GM21390 (cell line): Measurements from ENCODE around the gene SPTLC3.
A peak's percentile ranks its signal among the peaks of the same experiment; 100 is the strongest.

ENCODE experiments used
- ATAC-seq: cut with Tn5 transposase; IDR thresholded peaks from one replicate; pipeline ENCODE4 v1.9.1; 2021; ENCODE audit not compliant: unreplicated experiment

SPTLC3 gene

DNA sequence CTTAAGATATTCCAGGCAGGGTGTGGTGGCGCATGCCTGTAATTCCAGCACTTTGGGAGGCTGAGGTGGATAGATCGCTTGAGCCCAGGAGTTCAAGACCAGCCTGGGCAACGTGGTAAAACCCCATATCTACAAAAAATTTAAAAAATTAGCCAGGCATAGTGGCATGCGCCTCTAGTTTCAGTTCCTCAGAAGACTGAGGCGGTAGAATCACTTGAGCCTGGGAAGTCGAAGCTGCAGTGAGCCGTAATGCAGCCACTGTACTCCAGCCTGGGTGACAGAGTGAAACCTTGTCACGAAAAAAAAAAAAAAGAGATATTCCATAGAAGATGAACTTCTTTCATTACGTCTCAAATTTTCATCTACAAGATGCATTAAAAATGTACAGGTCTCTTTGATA is 165.6 kb downstream of the SPTLC3 start:
- ATAC-seq = peak; percentile 65

- no peak for ATAC-seq
These were observed 172.5 kb downstream of the SPTLC3 start for GRCh38 chr20:13180986-13181889.

DNA sequence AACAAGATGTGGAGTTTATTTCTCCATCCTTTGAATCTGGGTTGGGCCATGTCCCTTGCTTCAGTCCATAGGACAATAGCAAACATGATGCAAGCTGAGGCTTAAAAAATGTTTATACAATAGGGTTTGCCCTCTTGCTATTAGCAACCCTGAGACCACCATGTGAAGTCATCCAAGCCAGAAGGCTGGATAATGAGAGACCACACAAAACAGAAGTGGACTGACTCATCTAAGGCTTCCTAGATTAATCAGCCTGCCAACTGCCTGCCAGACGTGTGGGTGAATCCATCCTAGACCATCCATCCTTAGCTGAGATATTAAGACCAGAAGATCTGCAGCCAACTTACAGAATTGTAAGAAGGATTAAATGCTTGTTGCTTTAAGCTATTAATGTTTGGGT is 174.2 kb downstream of the SPTLC3 start:
- no peak for ATAC-seq

DNA sequence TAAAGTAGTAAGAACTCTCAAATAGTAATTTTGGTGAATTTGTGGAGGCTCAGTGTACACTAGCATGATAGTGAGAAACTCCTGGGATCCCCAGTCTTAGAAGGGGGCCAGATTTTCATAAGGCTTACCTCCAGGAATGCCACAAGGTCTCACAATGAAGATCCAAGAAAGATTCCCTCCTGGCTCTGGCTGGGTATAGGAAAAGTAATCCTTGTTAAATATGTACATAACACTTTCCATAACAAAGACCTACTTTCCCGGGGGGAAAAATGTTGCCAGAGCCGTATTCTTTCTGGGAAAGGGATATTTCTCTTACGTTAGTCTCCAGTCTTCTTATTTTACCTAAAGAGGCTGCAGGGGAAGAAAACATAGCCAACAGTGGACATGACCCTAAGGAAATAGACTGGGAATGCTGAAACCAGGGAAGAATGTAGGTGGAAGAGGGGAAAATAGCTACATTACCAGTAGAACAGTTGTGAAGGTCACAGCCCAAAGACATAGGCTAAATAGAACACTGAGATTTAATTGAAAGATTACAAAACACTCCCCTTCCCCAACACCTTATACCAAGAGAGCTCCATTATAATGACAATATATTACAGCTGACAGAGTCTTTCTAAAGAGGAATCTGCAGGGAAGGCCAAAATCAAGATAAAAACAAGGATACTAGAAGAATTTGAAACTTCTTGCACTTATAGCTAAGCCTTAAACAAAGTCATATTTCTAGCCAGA is 177.4 kb downstream of the SPTLC3 start:
- ATAC-seq = no peak

DNA sequence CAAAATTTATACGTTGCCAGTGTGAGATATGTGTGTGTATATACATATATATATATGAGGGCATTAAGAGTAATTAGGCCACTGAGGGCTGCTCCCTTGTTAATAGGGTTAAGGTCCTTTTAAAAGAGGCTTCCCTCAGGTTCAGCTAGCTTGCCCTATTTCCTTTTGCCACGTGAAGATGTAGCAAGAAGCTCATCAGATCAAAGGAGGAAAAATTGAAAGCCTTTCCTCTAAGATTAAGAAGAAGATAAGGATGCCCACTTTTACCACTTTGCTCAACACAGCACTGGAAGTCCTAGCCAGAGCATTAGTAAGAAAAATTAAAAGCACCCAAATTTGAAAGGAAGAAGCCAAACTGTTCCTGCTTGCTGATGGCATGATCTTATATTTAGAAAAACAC is 179.1 kb downstream of the SPTLC3 start:
- ATAC-seq = no peak

DNA sequence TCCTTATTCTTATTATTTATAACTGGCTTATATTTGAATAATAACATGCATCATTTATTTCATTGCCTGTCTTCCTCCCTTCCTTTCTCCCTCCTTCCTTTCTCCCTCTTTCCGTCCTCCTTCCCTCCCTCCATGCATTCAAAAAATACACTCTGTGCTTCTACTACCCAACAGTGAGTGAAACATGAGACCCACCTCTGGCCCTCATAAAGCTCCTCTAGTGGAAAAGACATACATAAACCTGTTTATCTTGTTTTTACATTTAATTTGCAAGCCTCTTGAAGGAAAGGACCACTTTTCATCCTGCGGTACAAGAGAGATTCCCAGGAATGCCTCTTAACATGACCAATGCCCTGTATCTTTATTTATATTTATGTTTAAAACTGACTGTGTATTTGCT is 190.5 kb downstream of the SPTLC3 start:
- ATAC-seq = no peak

GRCh38 chr20:13200767-13201500 is 192.2 kb downstream of the SPTLC3 start:
- ATAC-seq = no peak

- ATAC-seq = no peak
These were observed 193.8 kb downstream of the SPTLC3 start for GRCh38 chr20:13202565-13202964.

DNA sequence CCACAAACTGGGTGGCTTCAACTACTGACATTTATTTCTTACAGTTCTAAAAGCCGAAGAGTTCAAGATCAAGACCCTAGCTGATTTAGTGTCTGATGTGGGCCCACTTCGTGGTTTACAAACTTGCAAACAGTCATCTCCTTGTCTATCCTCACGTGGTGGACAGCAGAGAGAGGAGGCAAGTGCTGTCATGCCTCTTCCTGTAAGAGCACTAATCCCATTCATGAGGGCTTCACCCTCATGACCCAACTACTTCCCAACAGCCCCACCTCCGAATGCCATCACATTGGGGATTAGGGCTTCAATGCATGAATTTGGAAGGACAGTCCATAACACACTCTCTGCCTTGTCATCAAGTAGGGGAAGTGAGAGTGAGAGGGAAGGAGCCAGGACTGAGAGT is 196.7 kb downstream of the SPTLC3 start:
- ATAC-seq = no peak

GRCh38 chr20:13205848-13206434 is 197.2 kb downstream of the SPTLC3 start:
- no peak for ATAC-seq

DNA sequence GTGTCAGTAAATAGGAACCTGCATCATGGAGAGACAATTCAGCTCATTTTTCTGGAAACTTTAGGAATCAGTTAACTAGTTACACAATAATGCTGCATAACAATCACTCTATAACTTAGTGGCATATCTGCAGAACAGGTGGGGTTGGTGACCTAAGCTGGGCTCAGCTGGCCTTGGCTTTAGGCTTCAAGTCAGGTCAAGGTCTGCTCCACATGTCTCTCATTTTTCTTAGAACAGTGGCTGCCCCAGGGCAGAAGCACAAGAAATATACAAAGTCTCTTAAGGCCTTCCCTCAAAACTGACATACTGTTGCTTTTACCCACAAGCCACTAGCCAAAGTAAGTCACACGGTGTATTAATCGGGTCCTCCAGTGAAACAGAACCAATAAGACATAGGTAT is 198.2 kb downstream of the SPTLC3 start:
- ATAC-seq = no peak

- no peak for ATAC-seq
These were observed 203.3 kb downstream of the SPTLC3 start for GRCh38 chr20:13211956-13212618.

DNA sequence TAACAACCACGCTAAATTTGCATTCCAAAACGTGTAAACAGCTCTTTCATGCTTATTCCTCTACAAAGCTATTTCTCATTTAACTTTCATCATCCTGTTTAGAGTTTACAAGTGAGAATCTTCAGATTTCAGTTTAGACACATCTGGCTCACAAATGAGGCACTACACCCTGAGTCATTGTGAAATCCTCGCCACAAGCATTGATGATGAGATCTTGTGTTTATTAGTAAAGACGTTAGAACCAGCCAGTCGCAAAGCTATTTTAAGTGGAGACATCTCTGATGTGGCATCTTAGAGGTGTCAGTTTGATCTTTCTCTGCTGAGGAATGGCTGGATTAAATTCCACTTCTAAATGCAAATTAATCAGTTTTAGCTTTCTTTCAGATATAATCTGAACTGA is 204.0 kb downstream of the SPTLC3 start:
- no peak for ATAC-seq

- no peak for ATAC-seq
These were observed 204.6 kb downstream of the SPTLC3 start for GRCh38 chr20:13213335-13213734.

DNA sequence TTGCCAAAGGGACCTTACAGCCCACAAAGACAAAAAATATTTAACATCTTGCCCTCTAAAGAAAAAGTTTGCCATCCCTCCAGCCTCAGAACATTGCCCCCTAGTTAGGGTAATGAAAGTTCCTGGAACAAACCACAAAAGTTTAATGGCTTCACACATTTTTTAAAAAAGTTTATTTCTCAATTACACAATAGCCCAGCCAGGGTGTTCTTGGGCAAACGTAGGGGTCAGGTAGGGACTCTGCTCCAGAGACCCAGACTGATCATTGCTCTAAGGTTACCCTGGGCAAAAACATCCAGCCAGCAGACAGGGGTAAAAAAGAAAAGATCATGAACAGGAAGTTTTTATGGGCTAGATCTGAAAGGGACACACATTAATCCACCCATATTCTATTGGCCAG is 207.8 kb downstream of the SPTLC3 start:
- no peak for ATAC-seq
